GM12864 (cell line): ENCODE results near the gene CSNK1G1.

Source experiments
- DNase-seq: peaks from one replicate; pipeline ENCODE4 v3.0.0-alpha.2; 2011; ENCODE audit warnings: low read depth
- H3K4me3 ChIP-seq: 2 replicates; pipeline ENCODE4 v1.5.1; 2011; ENCODE audit warnings: mild to moderate bottlenecking, low read depth, low read length, control low read depth
- TF ChIP-seq, protein P1 (sequence below): IDR thresholded peaks from 2 replicates; pipeline ENCODE4 v1.5.1; 2011; ENCODE audit warnings: low read depth, mild to moderate bottlenecking, moderate library complexity, low read length, control low read depth, inconsistent platforms; ENCODE audit errors: missing control alignments

Gene CSNK1G1

GRCh38 chr15:64193971-64194370 lies 162.0 kb downstream of the CSNK1G1 start:
- TF ChIP-seq, protein P1, sequence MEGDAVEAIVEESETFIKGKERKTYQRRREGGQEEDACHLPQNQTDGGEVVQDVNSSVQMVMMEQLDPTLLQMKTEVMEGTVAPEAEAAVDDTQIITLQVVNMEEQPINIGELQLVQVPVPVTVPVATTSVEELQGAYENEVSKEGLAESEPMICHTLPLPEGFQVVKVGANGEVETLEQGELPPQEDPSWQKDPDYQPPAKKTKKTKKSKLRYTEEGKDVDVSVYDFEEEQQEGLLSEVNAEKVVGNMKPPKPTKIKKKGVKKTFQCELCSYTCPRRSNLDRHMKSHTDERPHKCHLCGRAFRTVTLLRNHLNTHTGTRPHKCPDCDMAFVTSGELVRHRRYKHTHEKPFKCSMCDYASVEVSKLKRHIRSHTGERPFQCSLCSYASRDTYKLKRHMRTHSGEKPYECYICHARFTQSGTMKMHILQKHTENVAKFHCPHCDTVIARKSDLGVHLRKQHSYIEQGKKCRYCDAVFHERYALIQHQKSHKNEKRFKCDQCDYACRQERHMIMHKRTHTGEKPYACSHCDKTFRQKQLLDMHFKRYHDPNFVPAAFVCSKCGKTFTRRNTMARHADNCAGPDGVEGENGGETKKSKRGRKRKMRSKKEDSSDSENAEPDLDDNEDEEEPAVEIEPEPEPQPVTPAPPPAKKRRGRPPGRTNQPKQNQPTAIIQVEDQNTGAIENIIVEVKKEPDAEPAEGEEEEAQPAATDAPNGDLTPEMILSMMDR, result no peak
- no peak for DNase-seq
- no peak overlapping the region for H3K4me3 ChIP-seq

DNA sequence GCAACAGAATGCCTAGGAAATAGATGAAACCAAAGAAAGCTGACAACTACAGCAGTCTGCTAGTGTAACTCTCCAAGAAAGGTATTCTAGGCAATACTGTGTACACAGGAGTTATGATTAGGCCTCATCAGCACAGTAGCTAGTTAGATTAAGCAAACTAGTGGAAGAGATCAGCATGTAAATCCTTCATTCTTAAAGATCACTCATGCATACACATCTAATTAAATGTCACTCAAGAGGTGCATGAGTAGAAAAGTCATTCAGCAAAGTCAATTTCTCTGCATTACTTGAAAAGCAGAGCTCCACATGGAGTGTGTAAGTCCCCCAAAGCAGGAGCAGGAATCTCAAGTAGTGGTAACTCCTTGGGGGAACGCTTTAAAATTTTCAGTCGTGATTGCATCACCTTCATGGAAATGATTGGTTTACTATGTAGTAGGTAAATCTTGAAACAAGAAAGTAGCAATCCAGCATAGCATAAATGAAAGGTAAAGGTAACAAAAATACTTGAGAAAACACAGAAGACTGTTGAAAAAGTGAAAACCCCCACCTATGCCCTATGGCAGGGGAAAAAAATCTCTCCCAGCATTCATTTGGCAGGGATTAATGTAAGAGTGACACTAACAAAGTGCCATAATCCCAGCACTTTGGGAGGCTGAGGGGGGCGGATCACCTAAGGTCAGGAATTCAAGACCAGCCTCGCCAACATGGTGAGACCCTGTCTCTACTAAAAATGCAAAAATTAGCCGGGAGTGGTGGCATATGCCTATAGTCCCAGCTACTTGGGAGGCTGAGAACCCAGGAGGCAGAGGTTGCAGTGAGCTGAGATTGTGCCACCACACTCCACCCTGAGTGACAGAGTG lies 163.8 kb downstream of the CSNK1G1 start:
- TF ChIP-seq, protein P1, result no peak
- no peak overlapping the region for H3K4me3 ChIP-seq
- no peak for DNase-seq

DNA sequence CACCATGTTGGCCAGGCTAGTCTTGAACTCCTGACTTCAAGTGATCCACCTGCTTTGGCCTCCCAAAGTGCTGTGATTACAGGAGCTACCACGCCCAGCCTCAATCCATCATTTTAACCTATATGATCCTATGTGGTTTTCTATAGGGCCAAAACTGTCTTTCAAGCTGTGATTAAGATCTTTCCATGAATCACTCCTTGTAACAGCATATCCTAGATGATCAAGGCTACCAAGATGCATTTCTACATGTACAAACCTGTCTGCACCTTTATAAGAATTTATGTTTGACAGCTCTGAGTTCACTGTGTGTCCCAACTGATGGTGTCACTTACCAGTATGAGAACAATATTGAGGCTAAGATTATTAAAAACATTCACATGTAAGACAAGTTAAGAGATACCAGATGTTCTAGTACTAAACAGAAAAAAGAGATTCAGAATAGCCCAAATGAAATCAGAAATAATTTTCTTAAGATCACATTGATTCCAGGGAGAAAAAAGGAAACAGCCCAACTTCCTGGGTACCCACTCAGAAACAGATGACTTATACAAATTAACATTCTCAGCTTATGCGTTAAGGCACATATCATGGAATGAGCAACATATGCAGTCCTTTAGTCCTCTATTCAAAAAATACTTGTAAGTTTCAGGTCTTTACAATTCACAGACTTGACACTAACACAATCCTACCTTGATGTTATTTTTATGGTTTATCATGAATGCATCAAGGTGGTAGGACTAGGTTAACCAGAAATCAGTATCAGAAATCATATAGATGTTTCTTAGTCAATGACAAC lies 168.4 kb downstream of the CSNK1G1 start:
- no peak for DNase-seq
- H3K4me3 ChIP-seq, result no peak overlapping the region
- TF ChIP-seq, protein P1, result no peak

DNA sequence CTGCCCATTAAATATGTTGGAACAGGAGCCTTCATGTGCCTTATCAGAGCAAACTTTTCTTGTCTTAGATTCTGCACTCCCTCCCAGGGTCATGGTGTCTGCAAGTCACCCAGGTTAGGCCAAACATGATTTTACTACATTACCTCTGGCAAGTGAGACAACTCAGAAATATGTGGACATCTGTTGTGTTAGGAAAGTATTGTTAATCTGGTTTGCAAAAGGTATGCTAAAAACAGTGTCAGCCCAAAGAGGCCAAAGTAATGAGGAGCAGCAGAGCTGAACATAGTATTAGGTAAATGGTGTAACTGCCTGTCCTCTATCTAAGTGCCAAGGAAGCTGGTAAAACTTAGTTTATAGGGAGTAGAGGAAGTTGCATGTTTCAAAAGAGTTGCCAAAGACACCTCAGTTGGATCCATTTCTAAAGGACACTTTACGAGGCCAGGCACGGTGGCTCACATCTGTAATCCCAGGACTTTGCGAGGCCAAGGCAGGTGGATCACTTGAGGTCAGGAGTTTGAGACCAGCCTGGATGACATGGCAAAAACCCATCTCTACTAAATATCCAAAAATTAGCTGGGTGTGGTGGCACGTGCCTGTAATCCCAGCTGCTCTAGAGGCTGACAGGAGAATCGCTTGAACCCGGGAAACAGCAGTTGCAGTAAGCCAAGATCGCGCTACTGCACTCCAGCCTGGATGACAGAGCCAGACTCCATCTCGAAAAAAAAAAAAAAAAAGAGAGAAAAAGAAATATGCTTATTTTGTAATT lies 170.6 kb downstream of the CSNK1G1 start:
- H3K4me3 ChIP-seq, result no peak overlapping the region
- DNase-seq, result no peak
- TF ChIP-seq, protein P1, result no peak

DNA sequence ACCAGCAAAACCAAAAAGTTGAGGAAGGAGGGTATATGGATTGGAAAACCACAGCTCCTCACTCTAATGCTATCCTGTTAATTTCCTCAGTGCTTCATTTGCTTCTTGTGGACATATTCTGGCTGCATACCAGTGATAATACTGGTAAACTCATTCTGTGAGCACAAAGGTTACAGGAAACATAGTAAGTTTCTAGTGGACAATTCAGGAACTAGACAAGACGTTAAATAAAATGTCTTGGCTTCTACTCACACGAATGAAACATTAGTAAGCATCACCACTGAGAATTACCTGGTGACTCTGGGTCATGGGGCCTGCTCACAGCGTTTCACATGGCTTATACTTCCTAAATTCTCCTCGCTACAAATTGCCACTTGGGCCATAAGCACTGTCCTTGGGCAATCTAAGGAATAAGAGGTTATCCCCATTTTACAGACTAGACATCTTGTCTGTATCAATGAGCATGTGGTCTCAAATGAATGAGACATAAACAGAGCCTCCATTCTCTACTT lies 173.1 kb downstream of the CSNK1G1 start:
- H3K4me3 ChIP-seq, result no peak overlapping the region
- no peak for DNase-seq
- TF ChIP-seq, protein P1, result no peak

- DNase-seq, result no peak
- no peak overlapping the region for H3K4me3 ChIP-seq
- TF ChIP-seq, protein P1, result no peak
These were observed 175.6 kb downstream of the CSNK1G1 start for GRCh38 chr15:64180235-64180824.
